Measurements from ENCODE around the gene C15orf61.

GRCh38 chr15:67551207-67551743 lies 30.3 kb downstream of the C15orf61 start:
- TF ChIP-seq POLR2AphosphoS5 (IDR thresholded peaks at IDR 0.05; ENCODE audit: insufficient read depth in 1 of 2, low read depth in 1 of 2) = no peak
- TF ChIP-seq POLR2A (IDR thresholded peaks at IDR 0.05) = no peak

Measured in vagina (tissue), 2 donors.